Adrenal gland (tissue), 12 donors: Measurements from ENCODE around the gene KRTAP10-8. TPM values are rescaled to one million over a fixed set of nuclear protein-coding genes. Genes with fewer than 3 reads are reported as not detected.

Source experiments
- DNase-seq, 7 donors: peaks; one replicate each; pipeline ENCODE4 v3.0.0-alpha.2; 2019 to 2020
- H3K27ac ChIP-seq, 5 donors: fragments of 200-600 bp; sonication (generic) in 4 of 5; 1 replicate in 3 of 5; 2 replicates in 2 of 5; pipeline versions ENCODE4 v1.5.1 to v1.8.0; 2016 to 2020; ENCODE audit warnings: mild to moderate bottlenecking in 1 of 5
- H3K27me3 ChIP-seq: fragments of 200-600 bp; 2 replicates; pipeline ENCODE4 v1.8.0; 2021
- H3K36me3 ChIP-seq, 2 donors: fragments of 200-600 bp; replicated peaks in 1 of 2; 1 replicate in 1 of 2; 2 replicates in 1 of 2; pipeline versions ENCODE4 v1.5.1 to v1.8.0; 2018 to 2022
- H3K4me1 ChIP-seq, 2 donors: fragments of 200-600 bp; replicated peaks in 1 of 2; 1 replicate in 1 of 2; 2 replicates in 1 of 2; pipeline versions ENCODE4 v1.5.1 to v1.8.0; 2018 to 2021
- H3K4me3 ChIP-seq, 4 donors: fragments of 200-600 bp; sonication (generic) in 3 of 4; one replicate each; pipeline ENCODE4 v1.5.1; 2016 to 2018
- H3K9me3 ChIP-seq, 3 donors: fragments of 200-600 bp; sonication (generic) in 1 of 3; replicated peaks in 1 of 3; 1 replicate in 2 of 3; 2 replicates in 1 of 3; pipeline versions ENCODE4 v1.5.1 to v1.8.0; 2016 to 2021
- POLR2A ChIP-seq, 2 donors: fragments of 450-650 bp; IDR thresholded peaks; one replicate each; pipeline ENCODE4 v1.6.1; 2017; ENCODE audit warnings: antibody characterized with exemption in 2 of 2, mild to moderate bottlenecking in 2 of 2, moderate library complexity in 1 of 2
- WGBS, 4 donors: extraction: QIAGEN DNeasy Blood & Tissue Kit in 2 of 4; methylation state at CpG; one replicate each; pipeline versions ENCODE4 v1.1.5 to v1.1.7; 2013 to 2017; 5-methylcytosine and 5-hydroxymethylcytosine counted together
- intact Hi-C, 2 donors: fragments of 100-400 bp; cut with DNase I; formaldehyde crosslinking; loops; one replicate each; pipeline versions ENCODE4 v1.14.1 to v1.15.0; 2022 to 2023
- polyA plus RNA-seq, 3 donors: library from polyadenylated mRNA; stranded (reverse); fragments of 200-250 nt in 2 of 3; fragments of 350-450 nt in 1 of 3; fragmentation: Illumina TruSeq in 1 of 3; extraction: RNeasy Lipid Tissue Mini Kit (QIAGEN cat#74804) in 1 of 3; gene quantifications; one replicate each; pipeline ENCODE4 v1.2.3, GENCODE V29; 2013 to 2014
- total RNA-seq, 9 donors: library from RNA; depleted of rRNA in 4 of 9; stranded (reverse); fragments of >200 nt in 4 of 9; fragments of 120-200 nt in 1 of 9; fragmentation: NEBNext Ultra II Directional in 1 of 9; extraction: Animal tissue kit (Norgen Biotek cat#: 25700) in 1 of 9; gene quantifications; one replicate each; pipeline versions ENCODE4 v1.1.0 to v1.2.4, GENCODE V29; 2013 to 2023
- TF ChIP-seq, protein P1 (sequence below), 6 experiments: fragments of 450-650 bp in 4 of 6; fragments of 200-600 bp in 2 of 6; sonication (generic) in 1 of 6; IDR thresholded peaks; 1 replicate in 5 of 6; 2 replicates in 1 of 6; pipeline versions ENCODE4 v1.5.1 to v1.8.0; 2016 to 2021; ENCODE audit warnings: antibody characterized with exemption in 6 of 6, mild to moderate bottlenecking in 2 of 6, moderate library complexity in 1 of 6
- donor health status: healthy with polysubstance abuse.
- donor health status: Bipolar disorder and iron deficiency.
- donor health status: DM: yes; HTN: yes; CAD: no.
- donor health status: DM: no; HTN: no; CAD: no.
- donor health status: DM: no; HTN: no; CAD: no.
- donor health status: DM: yes; HTN: yes; CAD: no.

Gene KRTAP10-8
- total and polyA plus RNA-seq, 12 donors, result not detected

DNA sequence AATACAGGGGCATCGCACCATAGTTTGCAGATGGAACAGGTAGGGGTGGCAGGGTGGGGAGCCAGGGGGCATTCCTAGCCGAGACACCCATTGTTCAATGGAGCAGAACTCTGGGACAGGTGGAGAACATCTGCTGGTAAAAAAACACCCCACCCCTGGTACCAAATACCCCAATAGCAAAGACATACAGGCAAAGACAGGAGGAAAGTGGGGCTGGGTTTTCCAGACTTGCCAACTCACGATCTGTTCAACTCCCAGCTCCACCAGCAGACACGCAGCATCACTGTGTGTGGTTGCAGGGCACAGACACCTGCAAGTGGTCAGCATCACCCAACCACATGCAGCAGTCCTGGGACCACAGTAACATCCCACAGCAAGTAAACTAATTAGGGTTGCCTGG lies 328 bp upstream of the KRTAP10-8 start:
- Histone ChIP-seq H3K4me1 (no peaks in the 10 kb centered on the region), H3K9me3 (no peaks in the 10 kb centered on the region), H3K4me3 (no peak overlapping the region), H3K36me3 (no peaks in the 10 kb centered on the region), H3K27ac (no peak overlapping the region), H3K27me3 (no peaks in the 10 kb centered on the region)
- WGBS, 4 donors, result 60 to 85% (median 76%) methylated on average over 3 to 4 of the region's 4 CpGs
- TF ChIP-seq POLR2A (IDR thresholded peaks at IDR 0.05), result no peak
- TF ChIP-seq, protein P1, sequence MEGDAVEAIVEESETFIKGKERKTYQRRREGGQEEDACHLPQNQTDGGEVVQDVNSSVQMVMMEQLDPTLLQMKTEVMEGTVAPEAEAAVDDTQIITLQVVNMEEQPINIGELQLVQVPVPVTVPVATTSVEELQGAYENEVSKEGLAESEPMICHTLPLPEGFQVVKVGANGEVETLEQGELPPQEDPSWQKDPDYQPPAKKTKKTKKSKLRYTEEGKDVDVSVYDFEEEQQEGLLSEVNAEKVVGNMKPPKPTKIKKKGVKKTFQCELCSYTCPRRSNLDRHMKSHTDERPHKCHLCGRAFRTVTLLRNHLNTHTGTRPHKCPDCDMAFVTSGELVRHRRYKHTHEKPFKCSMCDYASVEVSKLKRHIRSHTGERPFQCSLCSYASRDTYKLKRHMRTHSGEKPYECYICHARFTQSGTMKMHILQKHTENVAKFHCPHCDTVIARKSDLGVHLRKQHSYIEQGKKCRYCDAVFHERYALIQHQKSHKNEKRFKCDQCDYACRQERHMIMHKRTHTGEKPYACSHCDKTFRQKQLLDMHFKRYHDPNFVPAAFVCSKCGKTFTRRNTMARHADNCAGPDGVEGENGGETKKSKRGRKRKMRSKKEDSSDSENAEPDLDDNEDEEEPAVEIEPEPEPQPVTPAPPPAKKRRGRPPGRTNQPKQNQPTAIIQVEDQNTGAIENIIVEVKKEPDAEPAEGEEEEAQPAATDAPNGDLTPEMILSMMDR (IDR thresholded peaks at IDR 0.05), result no peak
- DNase-seq, result no peak
- intact Hi-C loops, result no loop called here

DNA sequence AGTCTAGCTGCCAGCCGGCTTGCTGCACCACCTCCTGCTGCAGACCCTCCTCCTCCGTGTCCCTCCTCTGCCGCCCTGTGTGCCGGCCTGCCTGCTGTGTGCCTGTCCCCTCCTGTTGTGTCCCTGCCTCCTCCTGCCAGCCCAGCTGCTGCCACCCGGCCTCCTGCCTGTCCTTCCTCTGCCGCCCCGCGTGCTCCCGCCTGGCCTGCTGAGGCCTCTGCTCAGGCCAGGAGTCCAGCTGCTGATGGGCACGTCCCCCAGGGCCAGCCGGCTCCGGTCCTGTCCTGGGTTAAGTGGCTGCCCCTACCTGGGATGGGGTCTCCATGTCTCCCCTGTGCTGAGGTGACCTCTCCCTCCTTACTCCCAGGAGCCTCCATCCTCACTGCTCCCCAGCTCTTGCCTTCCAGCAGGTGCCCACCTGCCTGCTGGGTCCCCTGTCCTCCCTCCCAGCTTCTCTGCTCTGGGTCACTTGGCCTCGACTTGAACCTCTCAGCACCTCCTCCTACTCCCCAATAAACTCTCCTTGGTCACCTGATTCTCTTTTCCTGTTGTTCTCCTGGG lies 870 bp downstream of the KRTAP10-8 start:
- H3K27me3 ChIP-seq, result no peaks in the 10 kb centered on the region
- WGBS, 4 donors, result 71 to 82% (median 79%) methylated on average over 12 to 13 of the region's 13 CpGs
- TF ChIP-seq, protein P1 (IDR thresholded peaks at IDR 0.05), result no peak
- H3K27ac ChIP-seq, result no peak overlapping the region
- intact Hi-C loops, result no loop called here
- no peaks in the 10 kb centered on the region for H3K4me1 ChIP-seq
- H3K36me3 ChIP-seq, result no peaks in the 10 kb centered on the region
- no peaks in the 10 kb centered on the region for H3K9me3 ChIP-seq
- DNase-seq, result no peak
- no peak overlapping the region for H3K4me3 ChIP-seq

DNA sequence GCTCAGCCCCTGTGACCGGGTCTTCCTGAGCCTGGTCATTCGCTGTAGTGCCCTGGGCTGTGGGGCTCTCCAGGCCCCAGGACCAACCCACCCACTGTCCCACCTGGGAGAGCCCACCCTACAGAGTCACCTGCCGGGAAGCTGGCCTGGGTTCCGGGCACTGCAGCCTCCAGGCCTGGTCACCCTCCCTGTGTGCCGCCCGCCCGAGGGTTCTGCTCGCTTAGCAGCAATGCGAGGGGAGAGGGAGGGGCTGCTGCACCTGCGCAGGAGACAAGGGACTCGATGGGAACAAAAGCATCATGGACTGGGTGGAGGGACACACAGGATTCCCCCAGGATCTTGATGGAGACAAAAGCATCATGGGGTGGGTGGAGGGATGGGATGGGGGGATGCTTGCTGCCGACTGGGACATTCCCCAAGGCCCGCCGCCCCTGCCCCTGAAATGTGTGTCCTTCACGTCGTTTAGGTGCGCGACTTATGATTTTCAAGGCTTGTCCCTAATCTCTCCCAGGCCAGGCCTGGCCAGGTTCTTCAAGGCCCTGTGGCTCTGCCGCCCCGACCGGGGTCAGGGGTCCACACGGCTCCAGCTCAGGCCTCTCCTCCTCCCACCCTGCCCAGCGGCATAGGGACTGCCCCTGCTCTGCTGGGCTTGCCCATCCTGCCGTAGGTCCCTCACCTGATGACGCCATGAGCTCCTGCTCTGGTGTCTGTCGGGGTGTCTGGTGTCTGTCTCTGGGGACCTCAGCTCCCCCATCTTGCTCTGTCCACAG lies 1.7 kb downstream of the KRTAP10-8 start:
- 75 to 84% (median 80%) methylated on average over 10 to 26 of the region's 26 CpGs for WGBS, 4 donors
- Histone ChIP-seq H3K27me3 (no peaks in the 10 kb centered on the region), H3K36me3 (no peaks in the 10 kb centered on the region), H3K9me3 (no peaks in the 10 kb centered on the region), H3K4me1 (no peaks in the 10 kb centered on the region), H3K27ac (no peak overlapping the region), H3K4me3 (no peak overlapping the region)
- TF ChIP-seq, protein P1 (IDR thresholded peaks at IDR 0.05), result no peak
- no peak for TF ChIP-seq POLR2A (IDR thresholded peaks at IDR 0.05)
- intact Hi-C loops, result no loop called here
- no peak for DNase-seq

DNA sequence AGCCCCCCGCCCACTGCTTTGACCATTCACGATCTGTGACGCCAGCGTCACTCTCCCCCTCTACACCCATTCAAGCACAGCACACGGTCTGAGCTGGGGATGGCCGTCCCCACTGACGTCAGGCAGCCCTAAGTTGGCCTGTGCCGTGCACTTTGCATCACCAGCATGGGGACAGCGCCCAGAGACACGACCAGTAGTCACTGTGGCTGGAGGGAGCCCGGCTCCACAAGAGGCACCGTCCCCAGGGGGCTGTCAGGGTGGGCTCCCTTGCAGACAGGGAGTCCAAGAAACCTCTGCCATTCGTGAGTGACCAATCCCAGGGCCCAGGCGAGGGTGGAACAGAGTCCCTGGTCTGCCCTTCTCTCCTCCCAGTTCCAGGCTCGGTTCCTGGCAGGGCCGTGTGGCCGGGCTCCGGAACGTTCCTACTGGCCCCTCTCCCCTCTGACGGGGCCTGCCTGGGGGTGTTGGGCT lies 2.3 kb downstream of the KRTAP10-8 start:
- H3K27ac ChIP-seq, result no peak overlapping the region
- no peaks in the 10 kb centered on the region for H3K9me3 ChIP-seq
- TF ChIP-seq, protein P1 (IDR thresholded peaks at IDR 0.05), result no peak
- TF ChIP-seq POLR2A (IDR thresholded peaks at IDR 0.05), result no peak
- no peaks in the 10 kb centered on the region for H3K27me3 ChIP-seq
- no peaks in the 10 kb centered on the region for H3K36me3 ChIP-seq
- intact Hi-C loops, result no loop called here
- no peak overlapping the region for H3K4me3 ChIP-seq
- 74 to 88% (median 77%) methylated on average over 10 to 20 of the region's 20 CpGs for WGBS, 4 donors
- no peak for DNase-seq
- no peaks in the 10 kb centered on the region for H3K4me1 ChIP-seq
